H1 (cell line): ENCODE results near the gene QRICH2. TPM values are rescaled to one million over a fixed set of nuclear protein-coding genes. Genes with fewer than 3 reads are reported as not detected.
A peak's percentile ranks its signal among the peaks of the same experiment; 100 is the strongest.

Experiments used
- MAFK ChIP-seq: IDR thresholded peaks from 2 replicates; pipeline ENCODE4 v1.6.1; 2012; ENCODE audit warnings: low read depth, mild to moderate bottlenecking, improper control_type of control experiment, low read length
- RBBP5 ChIP-seq: IDR thresholded peaks from 2 replicates; pipeline ENCODE4 v1.7.1; 2012; ENCODE audit warnings: low read depth, mild to moderate bottlenecking, inconsistent platforms, low read length, moderate library complexity, borderline replicate concordance
- SIN3A ChIP-seq, 2 experiments: IDR thresholded peaks in 1 of 2; conservative IDR thresholded peaks in 1 of 2; 2 replicates each; pipeline ENCODE4 v1.6.1; 2011 to 2012; ENCODE audit warnings: low read length in 2 of 2, improper control_type of control experiment in 1 of 2, low read depth in 1 of 2, mild to moderate bottlenecking in 1 of 2
- SIX5 ChIP-seq: IDR thresholded peaks from 2 replicates; pipeline ENCODE4 v1.6.1; 2011; ENCODE audit warnings: mild to moderate bottlenecking, low read depth, low read length
- SP1 ChIP-seq: IDR thresholded peaks from 2 replicates; pipeline ENCODE4 v1.6.1; 2011; ENCODE audit warnings: low read depth, low read length
- SP4 ChIP-seq: IDR thresholded peaks from 2 replicates; pipeline ENCODE4 v1.6.1; 2012; ENCODE audit warnings: low read length, inconsistent platforms
- TAF1 ChIP-seq: IDR thresholded peaks from 2 replicates; pipeline ENCODE4 v1.6.1; 2011; ENCODE audit warnings: mild to moderate bottlenecking, low read depth, low read length
- polyA plus RNA-seq, 7 experiments: library from polyadenylated mRNA; depleted of rRNA in 3 of 7; stranded (reverse) in 5 of 7; unstranded in 2 of 7; fragments of >200 nt in 5 of 7; fragments of 200-250 nt in 2 of 7; gene quantifications; 1 replicate in 5 of 7; 2 replicates in 1 of 7; 4 replicates in 1 of 7; pipeline versions ENCODE4 v1.2.1 to v1.2.3, GENCODE V29; 2011 to 2013; ENCODE audit warnings: missing spikeins in 2 of 7, mixed read lengths in 2 of 7
- total RNA-seq: library from RNA; stranded (reverse); fragmentation: NEBNext Ultra II Directional; extraction: Animal tissue kit (Norgen Biotek cat#: 25700); gene quantifications from 2 replicates; pipeline ENCODE4 v1.2.1, GENCODE V29; 2021
- TF ChIP-seq, protein P1 (sequence below): fragments of 300-600 bp; sonication (generic); IDR thresholded peaks from 2 replicates; pipeline ENCODE4 v1.7.1; 2012; ENCODE audit warnings: low read length, moderate library complexity, mild to moderate bottlenecking, inconsistent platforms; ENCODE audit not compliant: insufficient replicate concordance
- TF ChIP-seq, protein P2 (sequence below): IDR thresholded peaks from 2 replicates; pipeline ENCODE4 v1.6.1; 2012; ENCODE audit warnings: inconsistent platforms

Gene QRICH2
- total and polyA plus RNA-seq, 2 of the 8 experiments (the other 6 are each of a cell fraction or from before 2014, with no cell fraction given), result 2.8 to 3.8 TPM

DNA sequence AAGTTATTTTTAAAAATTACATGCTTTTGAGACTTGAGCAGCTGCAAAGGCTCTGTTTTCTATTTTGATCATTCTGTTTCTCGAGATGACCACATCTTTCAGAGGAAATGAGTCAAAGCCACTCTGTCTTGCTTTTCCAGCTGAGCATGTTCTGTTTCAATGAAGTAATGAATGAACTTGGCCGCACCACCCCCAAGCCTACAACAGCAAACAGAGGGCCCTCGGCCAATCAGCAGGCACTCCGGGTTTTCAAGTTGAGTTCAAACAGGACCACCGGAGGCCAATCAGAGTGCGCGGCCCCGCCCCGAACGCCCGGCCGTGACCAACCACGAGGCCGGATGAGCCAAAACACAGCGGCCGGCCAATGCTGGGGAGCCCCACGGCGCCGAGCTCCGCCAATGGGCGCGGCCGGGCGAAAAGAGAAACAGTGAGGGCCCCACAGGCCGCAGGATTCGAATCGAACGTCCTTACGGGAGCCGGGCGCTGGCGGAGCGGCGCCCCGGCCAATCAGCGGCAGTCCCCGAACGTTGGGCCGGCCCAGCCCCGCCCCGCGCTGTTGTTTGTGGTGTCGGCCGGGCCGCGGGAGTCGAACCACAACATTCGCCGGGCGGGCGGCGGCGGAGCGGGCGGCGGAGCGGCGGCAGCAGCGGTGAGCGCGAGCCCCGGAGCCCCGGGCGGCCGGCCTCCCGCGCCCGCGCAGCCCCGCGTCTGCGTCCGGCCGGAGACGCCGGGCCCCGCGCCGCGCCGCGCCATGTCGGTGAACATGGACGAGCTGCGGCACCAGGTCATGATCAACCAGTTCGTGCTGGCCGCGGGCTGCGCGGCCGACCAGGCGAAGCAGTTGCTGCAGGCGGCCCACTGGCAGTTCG lies 43.1 kb downstream of the QRICH2 start, which contains the start of gene UBALD2 (continued):
- TF ChIP-seq, protein P1, sequence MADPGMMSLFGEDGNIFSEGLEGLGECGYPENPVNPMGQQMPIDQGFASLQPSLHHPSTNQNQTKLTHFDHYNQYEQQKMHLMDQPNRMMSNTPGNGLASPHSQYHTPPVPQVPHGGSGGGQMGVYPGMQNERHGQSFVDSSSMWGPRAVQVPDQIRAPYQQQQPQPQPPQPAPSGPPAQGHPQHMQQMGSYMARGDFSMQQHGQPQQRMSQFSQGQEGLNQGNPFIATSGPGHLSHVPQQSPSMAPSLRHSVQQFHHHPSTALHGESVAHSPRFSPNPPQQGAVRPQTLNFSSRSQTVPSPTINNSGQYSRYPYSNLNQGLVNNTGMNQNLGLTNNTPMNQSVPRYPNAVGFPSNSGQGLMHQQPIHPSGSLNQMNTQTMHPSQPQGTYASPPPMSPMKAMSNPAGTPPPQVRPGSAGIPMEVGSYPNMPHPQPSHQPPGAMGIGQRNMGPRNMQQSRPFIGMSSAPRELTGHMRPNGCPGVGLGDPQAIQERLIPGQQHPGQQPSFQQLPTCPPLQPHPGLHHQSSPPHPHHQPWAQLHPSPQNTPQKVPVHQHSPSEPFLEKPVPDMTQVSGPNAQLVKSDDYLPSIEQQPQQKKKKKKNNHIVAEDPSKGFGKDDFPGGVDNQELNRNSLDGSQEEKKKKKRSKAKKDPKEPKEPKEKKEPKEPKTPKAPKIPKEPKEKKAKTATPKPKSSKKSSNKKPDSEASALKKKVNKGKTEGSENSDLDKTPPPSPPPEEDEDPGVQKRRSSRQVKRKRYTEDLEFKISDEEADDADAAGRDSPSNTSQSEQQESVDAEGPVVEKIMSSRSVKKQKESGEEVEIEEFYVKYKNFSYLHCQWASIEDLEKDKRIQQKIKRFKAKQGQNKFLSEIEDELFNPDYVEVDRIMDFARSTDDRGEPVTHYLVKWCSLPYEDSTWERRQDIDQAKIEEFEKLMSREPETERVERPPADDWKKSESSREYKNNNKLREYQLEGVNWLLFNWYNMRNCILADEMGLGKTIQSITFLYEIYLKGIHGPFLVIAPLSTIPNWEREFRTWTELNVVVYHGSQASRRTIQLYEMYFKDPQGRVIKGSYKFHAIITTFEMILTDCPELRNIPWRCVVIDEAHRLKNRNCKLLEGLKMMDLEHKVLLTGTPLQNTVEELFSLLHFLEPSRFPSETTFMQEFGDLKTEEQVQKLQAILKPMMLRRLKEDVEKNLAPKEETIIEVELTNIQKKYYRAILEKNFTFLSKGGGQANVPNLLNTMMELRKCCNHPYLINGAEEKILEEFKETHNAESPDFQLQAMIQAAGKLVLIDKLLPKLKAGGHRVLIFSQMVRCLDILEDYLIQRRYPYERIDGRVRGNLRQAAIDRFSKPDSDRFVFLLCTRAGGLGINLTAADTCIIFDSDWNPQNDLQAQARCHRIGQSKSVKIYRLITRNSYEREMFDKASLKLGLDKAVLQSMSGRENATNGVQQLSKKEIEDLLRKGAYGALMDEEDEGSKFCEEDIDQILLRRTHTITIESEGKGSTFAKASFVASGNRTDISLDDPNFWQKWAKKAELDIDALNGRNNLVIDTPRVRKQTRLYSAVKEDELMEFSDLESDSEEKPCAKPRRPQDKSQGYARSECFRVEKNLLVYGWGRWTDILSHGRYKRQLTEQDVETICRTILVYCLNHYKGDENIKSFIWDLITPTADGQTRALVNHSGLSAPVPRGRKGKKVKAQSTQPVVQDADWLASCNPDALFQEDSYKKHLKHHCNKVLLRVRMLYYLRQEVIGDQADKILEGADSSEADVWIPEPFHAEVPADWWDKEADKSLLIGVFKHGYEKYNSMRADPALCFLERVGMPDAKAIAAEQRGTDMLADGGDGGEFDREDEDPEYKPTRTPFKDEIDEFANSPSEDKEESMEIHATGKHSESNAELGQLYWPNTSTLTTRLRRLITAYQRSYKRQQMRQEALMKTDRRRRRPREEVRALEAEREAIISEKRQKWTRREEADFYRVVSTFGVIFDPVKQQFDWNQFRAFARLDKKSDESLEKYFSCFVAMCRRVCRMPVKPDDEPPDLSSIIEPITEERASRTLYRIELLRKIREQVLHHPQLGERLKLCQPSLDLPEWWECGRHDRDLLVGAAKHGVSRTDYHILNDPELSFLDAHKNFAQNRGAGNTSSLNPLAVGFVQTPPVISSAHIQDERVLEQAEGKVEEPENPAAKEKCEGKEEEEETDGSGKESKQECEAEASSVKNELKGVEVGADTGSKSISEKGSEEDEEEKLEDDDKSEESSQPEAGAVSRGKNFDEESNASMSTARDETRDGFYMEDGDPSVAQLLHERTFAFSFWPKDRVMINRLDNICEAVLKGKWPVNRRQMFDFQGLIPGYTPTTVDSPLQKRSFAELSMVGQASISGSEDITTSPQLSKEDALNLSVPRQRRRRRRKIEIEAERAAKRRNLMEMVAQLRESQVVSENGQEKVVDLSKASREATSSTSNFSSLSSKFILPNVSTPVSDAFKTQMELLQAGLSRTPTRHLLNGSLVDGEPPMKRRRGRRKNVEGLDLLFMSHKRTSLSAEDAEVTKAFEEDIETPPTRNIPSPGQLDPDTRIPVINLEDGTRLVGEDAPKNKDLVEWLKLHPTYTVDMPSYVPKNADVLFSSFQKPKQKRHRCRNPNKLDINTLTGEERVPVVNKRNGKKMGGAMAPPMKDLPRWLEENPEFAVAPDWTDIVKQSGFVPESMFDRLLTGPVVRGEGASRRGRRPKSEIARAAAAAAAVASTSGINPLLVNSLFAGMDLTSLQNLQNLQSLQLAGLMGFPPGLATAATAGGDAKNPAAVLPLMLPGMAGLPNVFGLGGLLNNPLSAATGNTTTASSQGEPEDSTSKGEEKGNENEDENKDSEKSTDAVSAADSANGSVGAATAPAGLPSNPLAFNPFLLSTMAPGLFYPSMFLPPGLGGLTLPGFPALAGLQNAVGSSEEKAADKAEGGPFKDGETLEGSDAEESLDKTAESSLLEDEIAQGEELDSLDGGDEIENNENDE, result no peak
- TF ChIP-seq, protein P2, sequence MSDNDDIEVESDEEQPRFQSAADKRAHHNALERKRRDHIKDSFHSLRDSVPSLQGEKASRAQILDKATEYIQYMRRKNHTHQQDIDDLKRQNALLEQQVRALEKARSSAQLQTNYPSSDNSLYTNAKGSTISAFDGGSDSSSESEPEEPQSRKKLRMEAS, result no peak
- TF ChIP-seq SP1, result peak; percentile 98
- peak in 1 of 2 experiments; percentile 39; a peak in 1 of 4 replicates for TF ChIP-seq SIN3A (conservative IDR thresholded peaks at IDR 0.05 in 1 of 2, IDR thresholded peaks at IDR 0.05 in 1 of 2; ENCODE audit: low read depth in 1 of 2, low read length in 2 of 2)
- no peak for TF ChIP-seq SIX5
- 0 out of 2 replicates have a peak, but pooled peaks have one; percentile 31 for TF ChIP-seq SP4
- no peak; the same call in 1 of the 2 replicates for TF ChIP-seq MAFK
- TF ChIP-seq RBBP5, result no peak
- peak; percentile 56; the same call in 1 of the 2 replicates for TF ChIP-seq TAF1
